Aorta (tissue), 5 donors: Measurements from ENCODE around the gene BMPER. TPM values are rescaled to one million over a fixed set of nuclear protein-coding genes. Genes with fewer than 3 reads are reported as not detected.

Experiments
- ATAC-seq: fragments of 200-7000 bp; cut with Tn5 transposase; one replicate; pipeline ENCODE4 v1.9.1; 2022; ENCODE audit warnings: moderate library complexity; ENCODE audit not compliant: low FRiP score
- DNase-seq, 2 donors: peaks; one replicate each; pipeline ENCODE4 v3.0.0-alpha.2; 2020
- H3K27ac ChIP-seq, 2 donors: one replicate each; pipeline ENCODE4 v1.5.1; 2013; ENCODE audit warnings: low read length in 2 of 2, mild to moderate bottlenecking in 2 of 2, moderate library complexity in 2 of 2, control low read depth in 1 of 2, inconsistent platforms in 1 of 2, low read depth in 1 of 2
- H3K27me3 ChIP-seq, 2 donors: one replicate each; pipeline ENCODE4 v1.6.1; 2013; ENCODE audit warnings: control low read depth in 1 of 2, low read length in 1 of 2, mild to moderate bottlenecking in 1 of 2, moderate library complexity in 1 of 2; ENCODE audit not compliant: insufficient read depth in 2 of 2, control insufficient read depth in 1 of 2
- H3K36me3 ChIP-seq, 2 donors: one replicate each; pipeline ENCODE4 v1.6.1; 2013; ENCODE audit warnings: control low read depth in 1 of 2, low read length in 1 of 2, mild to moderate bottlenecking in 1 of 2; ENCODE audit not compliant: insufficient read depth in 2 of 2, control insufficient read depth in 1 of 2
- H3K4me1 ChIP-seq, 2 donors: one replicate each; pipeline ENCODE4 v1.6.1; 2013; ENCODE audit warnings: low read length in 2 of 2, control low read depth in 1 of 2, mild to moderate bottlenecking in 1 of 2, moderate library complexity in 1 of 2; ENCODE audit not compliant: insufficient read depth in 2 of 2, control insufficient read depth in 1 of 2
- H3K4me3 ChIP-seq, 2 donors: one replicate each; pipeline ENCODE4 v1.5.1; 2013; ENCODE audit warnings: low read length in 2 of 2, control low read depth in 1 of 2, mild to moderate bottlenecking in 1 of 2
- H3K9me3 ChIP-seq: one replicate; pipeline ENCODE4 v1.6.1; 2013; ENCODE audit warnings: mild to moderate bottlenecking, low read length; ENCODE audit not compliant: control insufficient read depth
- WGBS, 2 donors: extraction: QIAGEN DNeasy Blood & Tissue Kit; methylation state at CpG; one replicate each; pipeline ENCODE4 v1.1.7; 2013; 5-methylcytosine and 5-hydroxymethylcytosine counted together
- intact Hi-C, 2 donors: fragments of 100-400 bp; cut with DNase I; formaldehyde crosslinking; loops; one replicate each; pipeline versions ENCODE4 v1.14.2 to v1.15.0; 2022
- polyA plus RNA-seq, 2 donors: library from polyadenylated mRNA; stranded (reverse); fragments of 200-250 nt; gene quantifications; one replicate each; pipeline ENCODE4 v1.2.3, GENCODE V29; 2013
- total RNA-seq, 2 donors: library from RNA; stranded (reverse); fragmentation: NEBNext Ultra II Directional; extraction: Animal tissue kit (Norgen Biotek cat#: 25700); gene quantifications; one replicate each; pipeline ENCODE4 v1.2.1, GENCODE V29; 2021
- donor health status: healthy with polysubstance abuse.
- donor health status: Bipolar disorder and iron deficiency.
- donor health status: DM: no; HTN: no; CAD: no.
- donor health status: DM: no; HTN: no; CAD: no.
- donor health status: DM: yes; HTN: yes; CAD: no.

The BMPER gene
- total and polyA plus RNA-seq, 4 donors = 0.88 to 14.0 (median 1.7) TPM

GRCh38 chr7:34189031-34189430, 283.7 kb downstream of the BMPER start:
- Histone ChIP-seq H3K27ac (no peak overlapping the region), H3K36me3 (no peaks in the 10 kb centered on the region), H3K9me3 (peaks cover 2% of the 10 kb centered on the region), H3K4me3 (no peak overlapping the region), H3K27me3 (no peaks in the 10 kb centered on the region), H3K4me1 (no peaks in the 10 kb centered on the region)
- intact Hi-C loops = no loop called here
- WGBS, 2 donors = 95% methylated on average over 3 of the region's 3 CpGs
- ATAC-seq = no peak
- DNase-seq = no peak

DNA sequence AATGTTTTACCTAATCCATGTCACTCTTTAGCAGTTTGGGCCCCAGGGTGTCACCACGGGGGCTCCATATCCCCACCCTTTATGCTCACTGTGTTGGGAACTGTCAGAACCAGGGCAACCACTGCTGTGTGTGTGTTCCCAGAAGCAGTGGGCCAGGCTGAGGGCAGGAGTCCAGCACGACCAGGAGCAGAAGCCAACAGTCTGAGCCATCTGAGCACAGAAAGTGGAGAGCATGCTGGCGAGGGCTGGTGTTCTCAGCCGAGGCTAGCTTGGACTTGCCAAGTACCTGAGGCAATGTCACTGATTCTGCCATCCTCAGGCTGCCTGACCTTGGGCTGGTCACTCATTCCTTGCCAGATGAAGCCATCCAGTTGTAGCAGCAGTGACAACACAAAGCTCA, 285.0 kb downstream of the BMPER start:
- Histone ChIP-seq H3K9me3 (peaks cover 2% of the 10 kb centered on the region), H3K27me3 (no peaks in the 10 kb centered on the region), H3K36me3 (no peaks in the 10 kb centered on the region), H3K4me1 (no peaks in the 10 kb centered on the region), H3K4me3 (no peak overlapping the region), H3K27ac (no peak overlapping the region)
- ATAC-seq (no peak), DNase-seq (peak in 1 of 2 donors; percentile 79)
- intact Hi-C loops = no loop called here
- WGBS, 2 donors = 18 to 23% methylated on average over 4 of the region's 4 CpGs

- H3K36me3 ChIP-seq = no peaks in the 10 kb centered on the region
- intact Hi-C loops = no loop called here
- H3K9me3 ChIP-seq = peaks cover 2% of the 10 kb centered on the region
- 57 to 59% methylated on average over 8 of the region's 8 CpGs for WGBS, 2 donors
- no peaks in the 10 kb centered on the region for H3K27me3 ChIP-seq
- no peak for ATAC-seq
- no peak overlapping the region for H3K27ac ChIP-seq
- DNase-seq = no peak
- H3K4me3 ChIP-seq = no peak overlapping the region
- no peaks in the 10 kb centered on the region for H3K4me1 ChIP-seq
Measured at GRCh38 chr7:34191162-34191561, 285.8 kb downstream of the BMPER start.

GRCh38 chr7:34191771-34192479, 286.6 kb downstream of the BMPER start:
- no peak for ATAC-seq
- peaks cover 2% of the 10 kb centered on the region for H3K9me3 ChIP-seq
- 86 to 90% methylated on average over 6 of the region's 6 CpGs for WGBS, 2 donors
- no peaks in the 10 kb centered on the region for H3K27me3 ChIP-seq
- no peaks in the 10 kb centered on the region for H3K36me3 ChIP-seq
- no peak for DNase-seq
- no peaks in the 10 kb centered on the region for H3K4me1 ChIP-seq
- H3K4me3 ChIP-seq = no peak overlapping the region
- intact Hi-C loops = no loop called here
- no peak overlapping the region for H3K27ac ChIP-seq

GRCh38 chr7:34192906-34193305, 287.6 kb downstream of the BMPER start:
- H3K36me3 ChIP-seq = no peaks in the 10 kb centered on the region
- 99 to 100% methylated on average over 1 of the region's 1 CpG for WGBS, 2 donors
- DNase-seq = no peak
- intact Hi-C loops = no loop called here
- H3K9me3 ChIP-seq = peaks cover 2% of the 10 kb centered on the region
- no peaks in the 10 kb centered on the region for H3K4me1 ChIP-seq
- H3K27me3 ChIP-seq = no peaks in the 10 kb centered on the region
- no peak for ATAC-seq
- no peak overlapping the region for H3K27ac ChIP-seq
- no peak overlapping the region for H3K4me3 ChIP-seq

DNA sequence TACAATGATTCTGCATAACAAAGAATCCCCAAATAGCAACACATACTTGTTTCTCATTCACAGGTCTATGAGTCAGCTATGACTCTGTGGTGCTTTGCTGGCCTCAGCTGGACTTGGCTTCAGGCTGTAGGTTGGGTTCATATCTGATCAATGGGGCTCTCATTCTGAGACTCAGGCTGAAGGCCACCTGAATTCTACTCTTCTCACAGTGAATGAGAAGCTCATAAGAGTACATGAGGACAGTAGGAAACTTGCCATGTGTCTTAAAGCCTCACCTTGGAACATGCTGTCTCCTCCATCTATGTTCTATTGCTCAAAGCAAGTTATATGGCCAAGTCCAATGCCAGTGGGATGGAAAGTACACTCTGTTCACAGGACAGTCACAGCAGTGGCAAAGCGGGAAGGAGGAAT, 292.9 kb downstream of the BMPER start:
- Histone ChIP-seq H3K36me3 (no peaks in the 10 kb centered on the region), H3K27ac (no peak overlapping the region), H3K4me1 (no peaks in the 10 kb centered on the region), H3K9me3 (no peaks in the 10 kb centered on the region), H3K4me3 (no peak overlapping the region), H3K27me3 (no peaks in the 10 kb centered on the region)
- intact Hi-C loops = no loop called here
- no peak for DNase-seq
- ATAC-seq = no peak
- WGBS, 2 donors = 85 to 89% methylated on average over 1 of the region's 1 CpG
